KOPT-K1 (cell line): ENCODE results near the gene SH3BP4.
"Not testable (repeated sequence)": the region's sequence is repeated elsewhere in the genome, so short reads cannot be mapped to it uniquely, and the experiment has no call there.

Experiments
- H3K27ac ChIP-seq: fragments of 200-600 bp; sonication (generic); 2 replicates; pipeline ENCODE4 v1.5.1; 2016; ENCODE audit warnings: antibody characterized with exemption, mild to moderate bottlenecking, low read depth, low read length; ENCODE audit not compliant: poor library complexity, severe bottlenecking
- H3K36me3 ChIP-seq: fragments of 200-600 bp; sonication (generic); 2 replicates; pipeline ENCODE4 v1.5.1; 2017; ENCODE audit warnings: antibody characterized with exemption, mild to moderate bottlenecking, low read length, moderate library complexity; ENCODE audit not compliant: insufficient read depth
- H3K9me3 ChIP-seq: fragments of 200-600 bp; sonication (generic); 2 replicates; pipeline ENCODE4 v1.5.1; 2017; ENCODE audit warnings: antibody characterized with exemption, low read length, mild to moderate bottlenecking; ENCODE audit not compliant: insufficient read depth, poor library complexity, severe bottlenecking

SH3BP4 gene

DNA sequence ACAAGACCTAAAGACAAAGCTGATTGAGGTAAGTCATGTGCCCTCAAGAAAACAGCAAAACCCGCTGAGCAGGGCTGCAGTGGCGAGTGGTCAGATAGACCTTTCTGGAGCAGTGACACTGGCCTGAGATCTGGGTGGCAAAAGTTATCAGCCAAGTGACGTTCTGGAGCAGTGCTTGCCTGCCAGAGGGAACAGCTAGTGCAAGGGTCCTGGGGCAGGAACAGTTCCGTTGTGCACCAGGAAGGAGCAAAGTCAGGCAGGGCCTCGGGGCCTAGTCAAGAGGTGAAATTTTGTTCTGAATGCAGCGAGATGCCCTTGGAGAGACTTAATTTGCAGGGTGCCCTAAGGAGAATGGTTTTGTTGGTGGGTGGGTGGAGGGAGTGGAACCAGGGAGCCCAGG lies 67.0 kb downstream of the SH3BP4 start:
- H3K27ac ChIP-seq, result no peak overlapping the region
- peaks cover 5% of the 10 kb centered on the region for H3K9me3 ChIP-seq
- no peaks in the 10 kb centered on the region for H3K36me3 ChIP-seq

- H3K36me3 ChIP-seq, H3K9me3 ChIP-seq, H3K27ac ChIP-seq: not testable (repeated sequence)
Observed at GRCh38 chr2:235020141-235020540, 68.3 kb downstream of the SH3BP4 start.

DNA sequence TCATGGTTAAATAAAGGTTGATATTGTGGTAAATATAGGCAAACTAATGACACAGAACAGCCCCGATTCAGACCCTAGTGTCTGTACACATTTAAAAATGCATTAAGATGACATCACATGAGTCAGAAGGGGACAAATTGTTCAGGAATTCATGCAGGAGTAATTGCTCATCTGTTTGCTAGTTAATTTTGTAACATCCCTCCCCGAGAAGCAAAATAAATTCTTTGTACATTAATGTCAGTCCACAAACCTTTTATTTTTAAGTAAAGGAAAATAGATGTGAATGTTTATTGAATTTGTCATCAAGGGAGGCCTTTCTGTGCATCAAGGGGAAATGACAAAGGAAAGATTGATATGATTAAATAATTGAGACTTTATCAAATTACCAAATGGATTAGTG lies 69.9 kb downstream of the SH3BP4 start:
- Histone ChIP-seq H3K27ac (no peak overlapping the region), H3K9me3 (no peaks in the 10 kb centered on the region), H3K36me3 (no peaks in the 10 kb centered on the region)

- Histone ChIP-seq H3K9me3 (no peaks in the 10 kb centered on the region), H3K36me3 (no peaks in the 10 kb centered on the region), H3K27ac (no peak overlapping the region)
Observed at GRCh38 chr2:235024191-235024860, 72.5 kb downstream of the SH3BP4 start.

DNA sequence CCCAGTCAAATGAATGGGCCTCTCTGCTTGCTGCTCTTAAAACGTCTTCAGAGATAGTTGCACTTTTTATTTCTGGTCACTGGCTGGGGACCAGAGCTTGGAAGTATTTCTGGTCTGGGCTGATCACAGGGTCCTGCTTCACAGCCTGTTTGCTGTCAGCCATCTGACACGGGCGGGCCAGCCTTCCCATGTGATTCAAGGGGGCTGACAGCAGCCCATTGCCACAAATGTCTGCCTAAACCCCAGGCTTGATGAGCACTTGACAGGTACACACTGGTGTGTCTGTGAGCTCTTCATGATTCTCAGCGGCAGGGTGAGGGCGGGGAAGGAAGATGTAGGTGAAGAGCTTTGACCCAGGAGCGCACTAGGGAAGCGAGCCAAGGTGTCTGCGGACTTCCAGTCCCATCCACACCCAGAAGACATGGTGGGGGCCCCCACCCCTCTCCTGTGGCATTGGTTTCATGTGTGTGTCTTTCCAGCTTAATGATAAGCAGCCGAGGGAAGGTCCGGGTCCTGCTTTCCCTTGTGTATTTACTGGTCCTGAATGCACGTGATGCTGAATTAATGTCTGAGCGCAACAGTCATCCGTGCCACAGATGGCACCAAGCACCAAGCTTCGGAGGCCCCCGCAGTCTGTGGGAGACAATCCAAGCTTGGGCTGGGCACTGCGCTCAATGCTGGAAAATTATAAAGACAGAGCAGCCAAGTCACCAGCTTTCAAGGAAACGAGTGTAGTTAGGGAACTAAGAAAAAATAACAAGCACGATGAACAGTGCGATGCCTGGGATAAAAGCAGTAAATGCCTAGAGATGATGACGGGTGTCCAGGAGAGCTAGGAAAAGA lies 73.3 kb downstream of the SH3BP4 start:
- H3K27ac ChIP-seq, result no peak overlapping the region
- no peaks in the 10 kb centered on the region for H3K36me3 ChIP-seq
- no peaks in the 10 kb centered on the region for H3K9me3 ChIP-seq

DNA sequence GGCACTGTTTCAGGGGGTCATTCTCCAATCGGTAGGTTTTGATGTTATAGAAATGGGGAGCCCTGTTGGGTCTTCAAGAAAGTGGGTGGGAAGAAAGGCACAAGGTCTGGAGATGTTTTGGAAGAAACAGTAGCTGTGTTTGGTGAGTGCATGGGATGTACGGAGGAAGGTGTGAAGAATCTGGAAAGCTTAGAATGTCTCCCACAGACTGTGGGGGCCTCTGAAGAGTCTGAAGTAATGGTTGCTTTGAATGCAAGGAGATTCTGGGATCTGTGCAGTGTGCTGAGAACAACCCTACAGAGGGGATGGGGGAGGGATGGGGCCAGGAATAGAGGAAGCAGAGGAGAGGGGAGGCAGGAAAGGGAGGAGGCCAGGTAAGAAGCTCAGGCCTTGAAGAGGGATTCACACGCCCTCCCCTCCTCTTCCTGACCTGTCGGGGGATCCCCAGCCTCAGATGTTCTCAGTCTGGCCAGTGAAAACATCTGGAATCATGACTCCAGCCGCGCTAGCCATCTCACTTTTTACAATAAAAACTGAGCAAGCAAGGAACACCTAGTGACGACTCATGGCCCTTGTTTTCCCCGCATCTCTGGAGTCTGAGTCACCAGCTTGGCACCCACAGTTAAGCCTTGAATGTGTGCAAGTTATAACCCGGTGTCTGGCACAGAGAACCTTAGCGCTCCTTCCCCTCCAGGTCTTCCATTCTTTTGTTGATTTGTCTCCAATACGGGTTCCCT lies 74.2 kb downstream of the SH3BP4 start:
- H3K9me3 ChIP-seq, result no peaks in the 10 kb centered on the region
- H3K36me3 ChIP-seq, result no peaks in the 10 kb centered on the region
- no peak overlapping the region for H3K27ac ChIP-seq

DNA sequence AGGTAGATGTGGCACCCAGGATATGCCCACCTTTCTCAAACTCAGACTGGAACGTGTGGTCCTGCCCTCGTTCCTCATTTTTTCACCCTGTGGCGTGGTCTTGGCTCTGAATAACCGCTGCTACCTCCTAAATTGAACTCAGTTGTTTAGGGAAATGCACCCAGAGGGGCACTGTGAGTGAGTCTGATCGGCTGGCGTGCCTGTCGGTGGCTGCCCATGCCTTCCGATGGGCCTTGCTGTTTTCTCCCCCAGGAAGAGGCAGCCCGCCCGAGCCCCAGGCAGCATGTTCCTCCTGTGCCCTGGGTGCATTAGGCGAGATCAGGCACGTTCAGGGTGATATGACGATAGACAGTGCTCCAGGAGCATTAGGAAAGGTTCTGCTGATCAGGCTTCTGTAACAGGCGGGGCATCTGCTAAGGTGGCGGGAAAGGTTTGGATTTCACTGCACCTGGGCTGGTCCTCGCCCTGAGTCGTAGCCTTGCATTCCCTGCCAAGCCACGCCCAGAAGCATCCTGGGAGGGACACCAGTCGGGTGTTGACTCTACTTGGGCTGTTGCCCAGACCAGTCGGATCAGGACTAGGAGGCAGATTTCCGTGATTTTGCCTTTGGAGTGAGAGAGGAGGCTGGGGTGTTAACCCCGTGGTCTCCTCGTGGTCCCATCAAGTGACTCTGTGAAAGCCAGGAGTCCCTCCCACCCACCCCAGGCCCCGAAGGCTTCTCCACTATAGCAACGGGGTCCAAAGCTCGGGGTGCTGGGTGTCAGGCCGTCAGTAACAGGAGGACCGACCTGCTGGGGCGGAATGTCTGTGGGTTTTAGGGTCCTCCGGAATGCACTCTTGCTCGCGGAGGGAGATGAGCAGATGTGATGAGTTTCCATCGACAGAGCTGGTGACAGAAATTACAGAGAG lies 75.1 kb downstream of the SH3BP4 start:
- Histone ChIP-seq H3K27ac (no peak overlapping the region), H3K36me3 (no peaks in the 10 kb centered on the region), H3K9me3 (no peaks in the 10 kb centered on the region)

- Histone ChIP-seq H3K9me3 (no peaks in the 10 kb centered on the region), H3K36me3 (no peaks in the 10 kb centered on the region), H3K27ac (no peak overlapping the region)
Observed at GRCh38 chr2:235027558-235028214, 75.9 kb downstream of the SH3BP4 start.

DNA sequence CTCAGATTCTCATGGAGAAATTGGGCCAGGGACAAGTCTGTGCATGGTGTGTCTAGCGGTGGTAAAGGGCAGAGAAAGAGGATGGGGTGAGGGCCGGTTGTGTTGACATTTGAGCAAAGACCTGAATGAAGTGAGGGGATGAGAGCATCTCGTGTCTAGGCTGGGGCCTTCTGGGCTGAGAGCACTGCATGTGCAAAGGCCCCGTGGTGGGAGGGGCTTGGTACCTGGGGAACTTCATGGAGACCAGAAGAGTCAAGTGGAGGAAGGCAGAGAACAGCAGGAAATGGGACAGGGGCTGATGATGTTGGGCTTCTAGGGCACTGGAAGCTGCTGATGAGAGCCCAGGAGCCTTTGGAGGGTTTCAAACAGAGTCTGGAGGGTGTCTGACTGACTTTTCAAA lies 76.8 kb downstream of the SH3BP4 start:
- Histone ChIP-seq H3K27ac (no peak overlapping the region), H3K9me3 (no peaks in the 10 kb centered on the region), H3K36me3 (no peaks in the 10 kb centered on the region)

- no peaks in the 10 kb centered on the region for H3K9me3 ChIP-seq
- H3K36me3 ChIP-seq, result no peaks in the 10 kb centered on the region
- no peak overlapping the region for H3K27ac ChIP-seq
Observed at GRCh38 chr2:235029054-235029453, 77.2 kb downstream of the SH3BP4 start.

- Histone ChIP-seq H3K27ac (no peak overlapping the region), H3K9me3 (no peaks in the 10 kb centered on the region)
Observed at GRCh38 chr2:235030126-235030525, 78.3 kb downstream of the SH3BP4 start.

DNA sequence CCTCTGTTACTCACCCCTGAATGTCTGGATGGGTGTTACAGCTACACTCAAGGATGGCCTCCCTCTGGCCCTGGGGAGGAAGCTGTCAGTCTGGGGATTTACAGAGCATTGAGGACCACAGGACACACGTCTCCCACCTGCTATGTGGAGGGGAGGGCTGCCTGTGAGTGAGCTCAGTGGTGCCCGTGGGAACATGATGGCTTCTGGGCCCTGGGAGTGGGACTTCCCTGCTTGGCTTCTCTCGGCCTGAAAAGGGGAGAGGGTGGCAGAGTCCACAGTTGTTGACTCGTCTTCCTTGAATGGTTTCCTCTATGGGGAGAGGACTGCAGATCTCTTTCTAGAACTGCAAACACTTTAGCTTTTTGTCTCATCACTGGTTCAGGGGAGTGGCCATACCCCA lies 79.1 kb downstream of the SH3BP4 start:
- Histone ChIP-seq H3K27ac (no peak overlapping the region), H3K36me3 (no peaks in the 10 kb centered on the region), H3K9me3 (no peaks in the 10 kb centered on the region)

More at GRCh38 chr2:235030126-235030525, 78.3 kb downstream of the SH3BP4 start:
- H3K36me3 ChIP-seq, result no peaks in the 10 kb centered on the region

- H3K27ac ChIP-seq, result no peak overlapping the region
Observed at GRCh38 chr2:235031686-235032373, 80.0 kb downstream of the SH3BP4 start.

GRCh38 chr2:235032466-235032865 lies 80.6 kb downstream of the SH3BP4 start:
- H3K9me3 ChIP-seq, result no peaks in the 10 kb centered on the region
- no peak overlapping the region for H3K27ac ChIP-seq
- no peaks in the 10 kb centered on the region for H3K36me3 ChIP-seq

More at GRCh38 chr2:235031686-235032373, 80.0 kb downstream of the SH3BP4 start:
- H3K36me3 ChIP-seq, result no peaks in the 10 kb centered on the region
- H3K9me3 ChIP-seq, result no peaks in the 10 kb centered on the region
